Inflammatory macrophage treated with lipopolysaccharide for 1 hour (primary cell): Measurements from ENCODE around the gene UQCRH.
A peak's percentile ranks its signal among the peaks of the same experiment; 100 is the strongest.
"Not testable (repeated sequence)": the region's sequence is repeated elsewhere in the genome, so short reads cannot be mapped to it uniquely, and the experiment has no call there.

Experiments used
- DNase-seq, 2 donors: peaks; one replicate each; pipeline ENCODE4 v3.0.0-alpha.2; 2020 to 2022

Gene UQCRH

DNA sequence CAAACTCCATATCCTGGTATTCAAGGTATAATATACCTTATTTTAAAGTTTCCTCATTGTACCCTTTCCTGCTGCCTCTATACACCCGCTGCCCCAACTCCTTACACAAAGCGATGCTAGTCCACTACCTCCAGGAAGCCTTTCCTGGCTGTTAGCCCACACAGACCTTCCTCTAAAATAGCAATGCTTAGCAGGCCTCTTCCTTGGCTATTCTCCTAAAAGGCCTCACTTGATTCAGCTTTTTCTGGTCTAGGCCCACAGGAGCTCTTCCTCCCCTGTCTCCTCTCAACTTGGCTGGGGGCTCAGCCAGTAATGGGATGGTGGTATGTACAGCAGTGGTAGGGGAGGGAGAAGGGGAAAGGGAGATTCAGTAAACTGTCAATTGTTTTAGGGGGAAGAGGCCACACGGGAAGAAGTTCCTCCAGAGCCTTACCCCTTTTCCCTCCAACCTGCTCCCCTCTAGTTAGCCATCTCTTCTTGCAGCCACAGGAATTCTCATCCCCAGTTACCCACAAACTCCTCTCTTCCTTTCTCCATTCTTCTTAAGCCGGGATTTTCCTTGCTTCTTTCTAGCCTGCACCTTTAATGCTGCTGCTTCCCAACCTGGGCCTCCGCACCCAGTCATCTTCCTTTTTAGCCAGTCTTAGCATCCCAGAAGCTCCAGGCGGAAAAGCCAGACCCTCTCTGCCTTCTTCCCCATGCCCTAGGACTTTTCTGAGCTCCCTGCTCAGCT, 2.7 kb upstream of the UQCRH start:
- no peak for DNase-seq

- no peak for DNase-seq
These were observed 2.1 kb upstream of the UQCRH start for GRCh38 chr1:46301406-46301807.

GRCh38 chr1:46301808-46302640, 1.5 kb upstream of the UQCRH start:
- peak in 1 of 2 donors; percentile 51 for DNase-seq

DNA sequence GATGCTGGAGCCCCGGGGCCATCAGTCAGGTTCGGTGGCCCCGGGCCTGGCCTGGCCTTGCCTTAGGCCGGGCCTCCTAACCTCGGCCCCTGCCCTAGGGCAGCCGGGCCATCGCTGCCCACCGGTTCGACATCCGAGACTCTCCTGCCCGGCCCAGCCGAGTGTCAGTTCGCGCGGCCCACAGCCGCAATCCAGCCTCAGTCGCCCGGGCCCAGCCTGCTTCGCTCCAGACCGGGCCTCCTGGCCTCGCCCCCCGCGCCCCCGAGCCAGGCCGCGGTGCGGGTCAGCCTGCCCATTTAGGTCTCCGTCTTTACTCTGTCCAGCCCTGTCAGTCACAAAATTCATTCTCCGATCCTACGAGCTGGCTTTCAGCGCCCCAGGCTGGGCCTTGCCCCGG, 859 bp upstream of the UQCRH start:
- peak in 1 of 2 donors; percentile 11 for DNase-seq

DNA sequence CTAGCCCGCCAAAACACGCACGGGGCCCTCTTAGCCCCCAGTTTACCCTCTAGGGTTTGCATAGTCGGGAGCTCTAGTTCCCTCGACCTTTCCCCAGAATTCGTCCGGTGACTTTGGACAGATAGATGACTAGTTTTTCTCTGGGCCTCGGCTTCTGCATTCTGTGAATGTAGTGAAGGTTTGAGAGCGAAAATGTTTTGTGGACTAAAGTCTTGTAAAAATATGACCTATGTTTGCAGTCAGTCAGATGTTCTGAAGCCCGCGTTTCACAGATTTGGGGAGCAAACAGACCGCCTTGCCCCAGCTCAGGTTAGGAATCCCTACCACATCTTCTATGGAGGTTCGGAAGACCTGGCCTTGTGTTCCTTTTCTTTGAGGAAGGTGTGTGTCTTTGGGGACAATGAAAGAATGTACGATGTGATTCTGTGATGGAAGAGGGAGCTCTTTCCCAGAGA, 401 bp downstream of the UQCRH start:
- DNase-seq: no peak

GRCh38 chr1:46306159-46306530, 2.6 kb downstream of the UQCRH start:
- no peak for DNase-seq

DNA sequence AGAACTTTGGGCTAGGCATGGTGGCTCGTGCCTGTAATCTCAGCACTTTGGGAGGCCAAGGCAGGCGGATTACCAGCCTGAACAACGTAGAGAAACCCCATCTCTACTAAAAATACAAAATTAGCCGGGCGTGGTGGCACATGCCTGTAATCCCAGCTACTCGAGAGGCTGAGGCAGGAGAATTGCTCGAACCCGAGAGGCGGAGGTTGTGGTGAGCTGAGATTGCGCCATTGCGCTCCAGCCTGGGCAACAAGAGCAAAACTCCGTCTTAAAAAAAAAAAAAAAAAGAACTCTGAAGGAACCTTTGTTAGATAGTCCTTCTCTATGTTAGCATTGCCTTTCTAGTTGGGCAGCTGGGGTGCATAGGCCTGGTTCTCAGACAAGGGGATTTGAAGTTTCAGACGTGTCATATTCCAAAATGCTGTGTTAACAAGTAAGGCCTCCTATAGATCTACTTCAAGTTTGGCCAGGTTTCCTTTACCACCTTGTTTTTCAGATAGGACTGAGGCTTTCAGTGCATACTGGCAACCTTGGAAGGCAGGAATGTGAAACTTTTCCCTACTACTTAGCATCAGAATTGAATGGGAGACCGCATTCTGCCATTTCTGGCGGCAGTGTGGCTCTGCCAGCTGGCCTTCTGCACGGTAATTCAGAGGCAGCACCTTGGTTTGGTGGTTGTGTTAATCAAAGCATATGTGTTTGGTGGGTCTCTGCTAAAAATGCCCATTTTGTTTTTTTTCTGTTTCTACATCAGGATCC, 6.1 kb downstream of the UQCRH start:
- no peak for DNase-seq

DNA sequence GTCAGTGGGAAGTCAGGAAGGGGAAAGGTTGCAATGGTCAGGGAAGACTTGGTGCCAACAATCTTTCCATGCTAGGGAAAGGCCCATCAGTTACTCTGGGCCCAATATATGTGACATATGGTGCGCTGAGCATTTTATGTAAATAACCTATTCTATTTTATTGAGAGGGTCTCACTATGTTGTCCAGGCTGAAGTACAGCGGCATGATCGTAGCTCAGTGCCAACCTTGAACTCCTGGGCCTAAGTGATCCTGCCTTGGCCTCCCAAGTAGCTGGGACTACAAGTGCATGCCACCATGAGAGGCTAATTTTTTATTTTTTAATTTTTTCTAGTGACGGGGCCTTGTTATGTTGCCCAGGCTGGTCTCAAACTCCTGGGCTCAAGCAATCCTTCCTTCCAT, 6.8 kb downstream of the UQCRH start:
- no peak for DNase-seq

DNA sequence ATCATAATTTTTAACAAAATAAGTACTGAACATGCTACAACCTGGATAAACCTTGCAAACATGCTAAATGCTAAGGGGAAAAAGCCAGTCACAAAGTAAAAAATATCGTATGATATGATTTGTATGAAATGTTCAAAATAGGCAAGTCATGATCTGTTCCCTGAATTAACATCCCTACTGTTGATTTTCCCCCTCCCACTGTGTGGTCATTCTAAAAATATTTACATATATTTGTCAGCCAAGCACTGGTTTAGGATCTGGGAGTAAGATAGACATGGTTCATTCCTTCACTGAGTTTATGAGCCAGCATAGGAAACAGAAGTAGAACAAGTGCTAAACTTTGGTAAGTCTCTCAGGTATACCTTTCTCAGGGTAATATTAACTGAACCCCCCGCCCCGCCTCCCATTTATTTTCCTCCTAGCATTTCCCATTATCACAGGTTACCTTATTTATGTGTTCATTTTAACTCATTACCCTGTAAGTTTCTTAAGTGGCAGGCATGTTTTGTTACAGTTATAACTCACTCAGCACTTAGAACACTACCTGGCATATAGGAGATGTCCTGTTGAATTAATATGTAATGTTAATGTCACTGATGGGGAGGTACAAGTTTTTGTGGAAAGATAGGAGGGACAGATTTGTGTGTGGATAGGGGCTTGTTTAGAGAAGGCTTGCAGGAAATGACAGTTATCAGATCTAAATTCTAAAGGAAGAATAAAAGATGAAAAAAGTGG, 12.3 kb downstream of the UQCRH start:
- DNase-seq: no peak

- no peak for DNase-seq
These were observed 13.8 kb downstream of the UQCRH start for GRCh38 chr1:46317323-46317722.

GRCh38 chr1:46319301-46319700, 15.8 kb downstream of the UQCRH start:
- not testable (repeated sequence) for DNase-seq

- not testable (repeated sequence) for DNase-seq
These were observed 16.7 kb downstream of the UQCRH start for GRCh38 chr1:46319960-46320914.

DNA sequence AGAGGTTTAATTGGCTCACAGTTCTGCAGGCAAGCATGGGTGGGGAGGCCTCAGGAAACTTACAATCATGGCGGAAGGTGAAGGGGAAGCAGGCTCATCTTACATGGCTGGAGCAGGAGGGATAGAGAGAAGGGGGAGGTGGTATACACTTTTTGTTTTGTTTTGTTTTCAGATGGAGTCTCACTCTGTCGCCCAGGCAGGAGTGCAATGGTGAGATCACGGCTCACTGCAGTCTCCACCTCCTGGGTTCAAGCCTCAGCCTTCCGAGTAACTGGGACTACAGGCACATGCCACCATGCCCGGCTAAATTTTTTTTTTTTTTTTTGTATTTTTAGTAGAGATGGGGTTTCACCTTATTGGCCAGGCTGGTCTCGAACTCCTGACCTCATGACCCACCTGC, 18.7 kb downstream of the UQCRH start:
- DNase-seq: not testable (repeated sequence)

GRCh38 chr1:46325285-46326076, 22.0 kb downstream of the UQCRH start:
- not testable (repeated sequence) for DNase-seq

DNA sequence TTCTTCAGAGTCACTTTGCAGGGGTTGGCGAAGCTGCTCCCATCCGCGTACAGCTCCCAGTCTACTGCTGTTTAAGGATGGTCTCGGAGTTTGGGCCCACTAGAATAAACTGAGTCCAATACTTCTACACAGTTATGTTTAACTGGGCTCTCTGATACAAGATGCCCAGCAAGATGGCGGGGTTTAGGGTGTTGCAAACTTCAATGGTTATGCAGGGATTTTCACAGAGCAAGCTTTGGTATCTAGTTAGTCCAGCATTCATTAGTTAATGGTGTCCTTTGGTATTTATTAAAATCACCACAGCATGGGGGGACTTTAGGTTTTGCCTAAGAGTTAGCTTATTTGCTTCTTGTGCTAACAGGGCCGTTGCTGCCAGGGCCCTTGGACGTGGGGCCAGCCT, 24.7 kb downstream of the UQCRH start:
- not testable (repeated sequence) for DNase-seq

- DNase-seq: not testable (repeated sequence)
These were observed 26.3 kb downstream of the UQCRH start for GRCh38 chr1:46329807-46330206.

DNA sequence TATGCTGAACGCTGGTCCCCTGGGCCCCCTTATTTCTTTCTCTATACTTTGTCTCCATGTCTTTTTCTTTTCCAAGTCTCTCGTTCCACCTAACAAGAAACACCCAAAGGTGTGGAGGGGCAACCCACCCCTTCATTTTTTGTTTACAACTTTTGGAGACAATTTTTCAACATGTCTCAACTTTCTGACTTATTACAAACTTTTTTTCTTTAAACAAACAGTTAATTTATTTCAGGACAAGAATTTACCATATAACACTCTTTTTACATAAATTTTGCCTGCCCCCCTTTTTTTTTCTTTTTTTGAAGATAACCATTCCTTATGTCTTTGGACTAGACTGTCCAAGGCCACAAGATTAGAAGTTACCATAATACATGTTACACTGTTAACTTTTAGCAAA, 26.9 kb downstream of the UQCRH start:
- DNase-seq: not testable (repeated sequence)

GRCh38 chr1:46331786-46332540, 28.5 kb downstream of the UQCRH start:
- not testable (repeated sequence) for DNase-seq

- peak; percentile 75 to 81 for DNase-seq
These were observed 30.0 kb downstream of the UQCRH start for GRCh38 chr1:46333300-46334029.
